Stomach (tissue), 4 donors: ENCODE results near the gene ZFP82.

Experiments used
- POLR2A ChIP-seq, 4 donors: fragments of 450-650 bp; IDR thresholded peaks; one replicate each; pipeline ENCODE4 v1.6.1; 2016; ENCODE audit warnings: antibody characterized with exemption in 4 of 4, control low read depth in 2 of 4, mild to moderate bottlenecking in 1 of 4, moderate library complexity in 1 of 4
- TF ChIP-seq, protein P1 (sequence below), 7 experiments: fragments of 450-650 bp in 4 of 7; fragments of 200-600 bp in 3 of 7; sonication (generic) in 3 of 7; IDR thresholded peaks; one replicate each; pipeline ENCODE4 v1.5.1; 2016 to 2019; ENCODE audit warnings: antibody characterized with exemption in 7 of 7, control low read depth in 2 of 7, mild to moderate bottlenecking in 1 of 7

DNA sequence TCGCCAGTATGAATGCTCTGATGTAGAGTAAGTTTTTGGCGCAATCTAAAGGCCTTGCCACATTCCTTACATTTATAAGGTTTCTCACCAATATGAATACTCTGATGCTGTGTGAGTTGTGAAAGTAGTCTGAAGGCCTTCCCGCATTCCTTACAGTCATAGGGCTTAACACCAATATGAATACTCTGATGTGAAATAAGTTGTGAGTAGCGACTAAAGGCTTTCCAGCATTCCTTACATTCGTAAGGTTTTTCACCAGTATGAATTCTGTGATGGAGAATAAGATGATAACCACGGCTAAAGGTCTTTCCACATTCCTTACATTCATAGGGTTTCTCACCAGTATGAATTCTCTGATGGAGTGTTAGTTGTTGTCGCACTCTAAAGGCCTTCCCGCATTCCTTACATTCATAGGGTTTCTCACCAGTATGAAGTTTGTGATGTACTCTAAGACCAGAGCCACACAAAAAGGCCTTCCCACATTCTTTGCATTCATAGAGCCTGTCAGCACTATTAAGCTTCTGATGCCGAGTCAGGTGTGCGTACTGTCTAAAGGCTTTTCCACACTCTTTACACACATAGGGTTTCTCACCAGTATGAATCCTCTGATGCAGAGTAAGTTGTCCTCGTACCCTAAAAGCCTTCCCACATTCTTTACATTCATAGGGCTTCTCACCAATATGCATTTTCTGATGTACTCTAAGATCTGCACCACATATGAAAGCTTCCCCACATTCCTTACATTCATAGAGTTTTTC is 25.3 kb downstream of the ZFP82 start:
- TF ChIP-seq, protein P1, sequence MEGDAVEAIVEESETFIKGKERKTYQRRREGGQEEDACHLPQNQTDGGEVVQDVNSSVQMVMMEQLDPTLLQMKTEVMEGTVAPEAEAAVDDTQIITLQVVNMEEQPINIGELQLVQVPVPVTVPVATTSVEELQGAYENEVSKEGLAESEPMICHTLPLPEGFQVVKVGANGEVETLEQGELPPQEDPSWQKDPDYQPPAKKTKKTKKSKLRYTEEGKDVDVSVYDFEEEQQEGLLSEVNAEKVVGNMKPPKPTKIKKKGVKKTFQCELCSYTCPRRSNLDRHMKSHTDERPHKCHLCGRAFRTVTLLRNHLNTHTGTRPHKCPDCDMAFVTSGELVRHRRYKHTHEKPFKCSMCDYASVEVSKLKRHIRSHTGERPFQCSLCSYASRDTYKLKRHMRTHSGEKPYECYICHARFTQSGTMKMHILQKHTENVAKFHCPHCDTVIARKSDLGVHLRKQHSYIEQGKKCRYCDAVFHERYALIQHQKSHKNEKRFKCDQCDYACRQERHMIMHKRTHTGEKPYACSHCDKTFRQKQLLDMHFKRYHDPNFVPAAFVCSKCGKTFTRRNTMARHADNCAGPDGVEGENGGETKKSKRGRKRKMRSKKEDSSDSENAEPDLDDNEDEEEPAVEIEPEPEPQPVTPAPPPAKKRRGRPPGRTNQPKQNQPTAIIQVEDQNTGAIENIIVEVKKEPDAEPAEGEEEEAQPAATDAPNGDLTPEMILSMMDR (IDR thresholded peaks at IDR 0.05), result no peak
- no peak for TF ChIP-seq POLR2A (IDR thresholded peaks at IDR 0.05)
